ENCODE data around the gene RGS7.

RGS7 gene

GRCh38 chr1:240878631-240879030 lies 478.4 kb downstream of the RGS7 start:
- no peak for DNase-seq (ENCODE audit: low read depth)
- H3K4me3 ChIP-seq (ENCODE audit: low read depth, low read length), result no peak overlapping the region
- TF ChIP-seq CTCF (IDR thresholded peaks at IDR 0.05; ENCODE audit: low read depth, low read length, missing control alignments), result no peak

GRCh38 chr1:240877605-240878004 lies 479.4 kb downstream of the RGS7 start:
- no peak for TF ChIP-seq CTCF (IDR thresholded peaks at IDR 0.05; ENCODE audit: low read depth, low read length, missing control alignments)
- H3K4me3 ChIP-seq (ENCODE audit: low read depth, low read length), result no peak overlapping the region
- no peak for DNase-seq (ENCODE audit: low read depth)

- TF ChIP-seq CTCF (IDR thresholded peaks at IDR 0.05; ENCODE audit: low read depth, low read length, missing control alignments), result no peak
- DNase-seq (ENCODE audit: low read depth), result no peak
- H3K4me3 ChIP-seq (ENCODE audit: low read depth, low read length), result no peak overlapping the region
Measured at GRCh38 chr1:240876071-240876470, 480.9 kb downstream of the RGS7 start.

DNA sequence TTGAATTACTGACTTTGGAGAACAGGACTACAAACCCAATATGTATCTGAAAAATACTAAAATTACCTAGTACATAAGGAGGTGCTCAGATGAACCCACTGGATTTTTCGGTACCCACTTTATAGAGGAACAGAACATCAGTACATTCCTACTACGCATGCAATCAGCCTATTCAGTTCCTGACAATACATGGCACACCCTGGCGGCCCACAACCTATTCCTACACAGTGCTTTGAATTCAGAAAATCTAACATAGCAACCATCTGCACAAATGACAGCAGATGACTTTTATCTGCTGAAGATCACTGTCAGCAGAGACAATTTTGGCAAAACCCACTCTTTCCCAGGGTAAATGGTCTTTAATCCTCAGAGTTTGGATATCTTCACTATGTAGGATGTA lies 487.9 kb downstream of the RGS7 start:
- no peak for TF ChIP-seq CTCF (IDR thresholded peaks at IDR 0.05; ENCODE audit: low read depth, low read length, missing control alignments)
- H3K4me3 ChIP-seq (ENCODE audit: low read depth, low read length), result no peak overlapping the region
- no peak for DNase-seq (ENCODE audit: low read depth)

GRCh38 chr1:240866724-240867123 lies 490.3 kb downstream of the RGS7 start:
- TF ChIP-seq CTCF (IDR thresholded peaks at IDR 0.05; ENCODE audit: low read depth, low read length, missing control alignments), result no peak
- no peak overlapping the region for H3K4me3 ChIP-seq (ENCODE audit: low read depth, low read length)
- DNase-seq (ENCODE audit: low read depth), result no peak

GRCh38 chr1:240860023-240860422 lies 497.0 kb downstream of the RGS7 start:
- TF ChIP-seq CTCF (IDR thresholded peaks at IDR 0.05; ENCODE audit: low read depth, low read length, missing control alignments), result no peak
- no peak for DNase-seq (ENCODE audit: low read depth)
- no peak overlapping the region for H3K4me3 ChIP-seq (ENCODE audit: low read depth, low read length)

DNA sequence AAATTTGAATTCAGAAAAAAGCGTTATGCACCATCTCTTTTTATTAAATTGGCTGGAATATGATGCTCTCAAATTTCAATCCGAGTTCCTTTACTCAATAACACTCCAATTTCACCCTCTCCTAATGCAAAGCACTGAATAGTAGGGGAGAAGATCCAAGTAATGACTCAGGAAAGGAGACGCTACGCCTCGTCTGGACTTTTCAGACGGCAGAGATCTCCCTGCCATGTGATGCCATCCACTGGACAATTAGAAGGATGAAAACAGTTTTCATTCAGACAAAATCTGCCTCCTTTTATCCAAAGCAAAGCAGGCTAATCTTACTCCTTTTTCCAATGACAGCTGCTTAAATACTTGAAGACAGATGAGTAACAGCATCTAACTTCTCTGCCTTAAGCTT lies 502.6 kb downstream of the RGS7 start:
- no peak overlapping the region for H3K4me3 ChIP-seq (ENCODE audit: low read depth, low read length)
- TF ChIP-seq CTCF (IDR thresholded peaks at IDR 0.05; ENCODE audit: low read depth, low read length, missing control alignments), result no peak
- DNase-seq (ENCODE audit: low read depth), result no peak
